H1 (cell line): ENCODE measurements around the gene TATDN2. TPM values are rescaled to one million over a fixed set of nuclear protein-coding genes. Genes with fewer than 3 reads are reported as not detected.

Experiments
- CTCF ChIA-PET: fragments of 300-600 bp; sonication (Branson Sonifier 250); formaldehyde crosslinking; loops from one replicate; lab custom pipeline; 2021; ENCODE audit not compliant: partially characterized antibody; lab: Charles Lee
- POLR2A ChIA-PET: fragments of 300-600 bp; sonication (Branson Sonifier 250); formaldehyde crosslinking; loops from one replicate; lab custom pipeline; 2021; ENCODE audit warnings: inconsistent platforms; ENCODE audit not compliant: partially characterized antibody; lab: Charles Lee
- DNase-seq, 2 experiments: peaks; one replicate each; pipeline versions ENCODE4 v3.0.0 to v3.0.0-alpha.2; 2010 to 2022; ENCODE audit warnings: low spot score in 2 of 2, low read depth in 1 of 2, mixed read lengths in 1 of 2
- FAIRE-seq: peaks from 2 replicates; lab custom pipeline; 2011; peaks lifted over from hg19 to GRCh38; lab: Jason Lieb, UNC
- H2AFZ ChIP-seq: 2 replicates; pipeline ENCODE4 v1.8.1; 2012; ENCODE audit warnings: low read length, inconsistent platforms
- H2AK5ac ChIP-seq: 2 replicates; pipeline ENCODE4 v1.6.1; 2013; ENCODE audit warnings: low read depth, low read length
- H2BK120ac ChIP-seq: replicated peaks from 2 replicates; pipeline ENCODE3; 2013; ENCODE audit warnings: low read depth, low read length, inconsistent platforms
- H2BK12ac ChIP-seq: 2 replicates; pipeline ENCODE4 v1.6.1; 2013; ENCODE audit warnings: low read depth, low read length
- H2BK15ac ChIP-seq: 2 replicates; pipeline ENCODE4 v1.6.1; 2013; ENCODE audit warnings: low read length
- H2BK20ac ChIP-seq: 2 replicates; pipeline ENCODE4 v1.6.1; 2013; ENCODE audit warnings: low read length
- H2BK5ac ChIP-seq: 2 replicates; pipeline ENCODE4 v1.6.1; 2013; ENCODE audit warnings: low read depth, low read length
- H3K14ac ChIP-seq: 2 replicates; pipeline ENCODE4 v1.6.1; 2013; ENCODE audit warnings: inconsistent platforms; ENCODE audit not compliant: insufficient read length
- H3K18ac ChIP-seq: 2 replicates; pipeline ENCODE4 v1.6.1; 2013; ENCODE audit warnings: low read length; ENCODE audit errors: extremely low read depth
- H3K23ac ChIP-seq: 2 replicates; pipeline ENCODE4 v1.6.1; 2013; ENCODE audit warnings: inconsistent platforms; ENCODE audit not compliant: insufficient read length
- H3K23me2 ChIP-seq: 2 replicates; pipeline ENCODE4 v1.6.1; 2013; ENCODE audit warnings: low read depth, low read length
- H3K27ac ChIP-seq: 2 replicates; pipeline ENCODE4 v1.6.1; 2011; ENCODE audit warnings: low read depth, low read length, inconsistent platforms
- H3K27me3 ChIP-seq, 4 experiments: replicated peaks in 1 of 4; 1 replicate in 1 of 4; 2 replicates in 3 of 4; pipeline versions ENCODE4 v1.6.1 to v1.8.1; 2011 to 2013; ENCODE audit warnings: low read length in 3 of 4, mild to moderate bottlenecking in 3 of 4, inconsistent platforms in 2 of 4, mixed read lengths in 2 of 4, moderate library complexity in 1 of 4; ENCODE audit not compliant: control insufficient read depth in 3 of 4, insufficient read depth in 3 of 4; ENCODE audit errors: extremely low read depth in 1 of 4
- H3K36me3 ChIP-seq, 4 experiments: 2 replicates each; pipeline versions ENCODE4 v1.6.1 to v1.8.1; 2011 to 2013; ENCODE audit warnings: mild to moderate bottlenecking in 4 of 4, low read length in 3 of 4, moderate library complexity in 2 of 4, control low read depth in 1 of 4, inconsistent platforms in 1 of 4; ENCODE audit not compliant: insufficient read depth in 4 of 4, control insufficient read depth in 2 of 4
- H3K4ac ChIP-seq: replicated peaks from 2 replicates; pipeline ENCODE3; 2013; ENCODE audit warnings: low read length, low read depth, mixed read lengths, inconsistent platforms; ENCODE audit not compliant: insufficient read length
- H3K4me1 ChIP-seq, 4 experiments: replicated peaks in 1 of 4; 1 replicate in 1 of 4; 2 replicates in 3 of 4; pipeline versions ENCODE4 v1.6.1 to v1.8.1; 2011 to 2013; ENCODE audit warnings: low read length in 3 of 4, inconsistent platforms in 2 of 4, mixed read lengths in 1 of 4; ENCODE audit not compliant: insufficient read depth in 4 of 4, control insufficient read depth in 3 of 4
- H3K4me2 ChIP-seq, 2 experiments: 2 replicates each; pipeline versions ENCODE4 v1.6.1 to v1.8.1; 2011 to 2013; ENCODE audit warnings: low read depth in 2 of 2, low read length in 2 of 2, control low read depth in 1 of 2, inconsistent platforms in 1 of 2, mild to moderate bottlenecking in 1 of 2; ENCODE audit not compliant: insufficient read depth in 1 of 2
- H3K4me3 ChIP-seq, 4 experiments: fragments of 200-600, 300-600 bp in 1 of 4; sonication (generic), shearing (Covaris generic), sonication (Bioruptor Twin) in 1 of 4; 2 replicates each; pipeline versions ENCODE4 v1.5.1 to v1.8.1; 2011 to 2016; ENCODE audit warnings: low read length in 4 of 4, low read depth in 3 of 4, control low read depth in 2 of 4, inconsistent platforms in 2 of 4, mild to moderate bottlenecking in 2 of 4, mixed read lengths in 1 of 4, moderate library complexity in 1 of 4; ENCODE audit not compliant: insufficient read depth in 2 of 4; ENCODE audit errors: extremely low read depth in 1 of 4
- H3K56ac ChIP-seq: replicated peaks from 2 replicates; pipeline ENCODE3; 2013; ENCODE audit warnings: low read depth, mild to moderate bottlenecking, mixed read lengths, low read length, inconsistent platforms; ENCODE audit not compliant: insufficient read length
- H3K79me1 ChIP-seq: 2 replicates; pipeline ENCODE4 v1.6.1; 2013; ENCODE audit warnings: low read depth, low read length, control low read depth
- H3K79me2 ChIP-seq, 2 experiments: 2 replicates each; pipeline versions ENCODE4 v1.6.1 to v1.8.1; 2012 to 2013; ENCODE audit warnings: low read length in 2 of 2, mild to moderate bottlenecking in 2 of 2, inconsistent platforms in 1 of 2; ENCODE audit not compliant: insufficient read depth in 2 of 2, control insufficient read depth in 1 of 2
- H3K9ac ChIP-seq, 4 experiments: replicated peaks in 1 of 4; 1 replicate in 1 of 4; 2 replicates in 3 of 4; pipeline versions ENCODE4 v1.6.1 to v1.8.1; 2011 to 2013; ENCODE audit warnings: low read depth in 3 of 4, low read length in 3 of 4, control low read depth in 2 of 4, mild to moderate bottlenecking in 2 of 4, moderate library complexity in 2 of 4, inconsistent platforms in 1 of 4; ENCODE audit errors: extremely low read depth in 1 of 4
- H3K9me3 ChIP-seq, 2 experiments: 2 replicates each; pipeline versions ENCODE4 v1.6.1 to v1.8.1; 2012 to 2013; ENCODE audit warnings: mild to moderate bottlenecking in 2 of 2, moderate library complexity in 2 of 2, control low read depth in 1 of 2, inconsistent platforms in 1 of 2, low read depth in 1 of 2, low read length in 1 of 2, mixed read lengths in 1 of 2; ENCODE audit not compliant: insufficient read depth in 2 of 2
- H4K20me1 ChIP-seq, 2 experiments: replicated peaks in 1 of 2; 2 replicates each; pipeline versions ENCODE3 to v1.8.1; 2011 to 2013; ENCODE audit warnings: inconsistent platforms in 2 of 2, low read length in 2 of 2, mild to moderate bottlenecking in 1 of 2; ENCODE audit not compliant: insufficient read depth in 2 of 2, control insufficient read depth in 1 of 2
- H4K5ac ChIP-seq: 2 replicates; pipeline ENCODE4 v1.6.1; 2013; ENCODE audit warnings: low read length, low read depth, mixed read lengths, inconsistent platforms; ENCODE audit not compliant: insufficient read length
- H4K8ac ChIP-seq: 2 replicates; pipeline ENCODE4 v1.8.0; 2013; ENCODE audit warnings: mild to moderate bottlenecking, moderate library complexity, low read length, inconsistent platforms; ENCODE audit not compliant: insufficient read depth; ENCODE audit errors: extremely low read depth
- H4K91ac ChIP-seq: replicated peaks from 2 replicates; pipeline ENCODE3; 2013; ENCODE audit warnings: low read length, mixed read lengths, inconsistent platforms; ENCODE audit not compliant: insufficient read length
- CBX5 ChIP-seq: fragments of 300-800, 300-1000 bp; sonication (generic); IDR thresholded peaks from 2 replicates; pipeline ENCODE4 v1.7.1; 2016; ENCODE audit warnings: antibody characterized with exemption, low read length, low read depth
- GTF2F1 ChIP-seq: IDR thresholded peaks from 2 replicates; pipeline ENCODE4 v1.6.1; 2012; ENCODE audit warnings: low read depth, low read length, improper control_type of control experiment, borderline replicate concordance
- HDAC2 ChIP-seq, 2 experiments: fragments of 300-600 bp in 1 of 2; sonication (generic) in 1 of 2; IDR thresholded peaks; 2 replicates each; pipeline ENCODE4 v1.6.1; 2011 to 2012; ENCODE audit warnings: low read depth in 2 of 2, low read length in 2 of 2, mild to moderate bottlenecking in 2 of 2, moderate library complexity in 2 of 2, borderline replicate concordance in 1 of 2, inconsistent platforms in 1 of 2
- RXRA ChIP-seq: IDR thresholded peaks from 2 replicates; pipeline ENCODE4 v1.6.1; 2011; ENCODE audit warnings: low read depth, mild to moderate bottlenecking, low read length, moderate library complexity; ENCODE audit not compliant: insufficient read depth
- TAF7 ChIP-seq: optimal IDR thresholded peaks from 2 replicates; pipeline ENCODE3; 2011; ENCODE audit warnings: low read depth, mild to moderate bottlenecking, inconsistent platforms, low read length, moderate library complexity, borderline replicate concordance
- WGBS, 2 experiments: shearing (Covaris generic) in 1 of 2; methylation state at CpG; one replicate each; pipeline versions ENCODE4 v1.1.6 to v1.1.7; 2013 to 2015; ENCODE audit warnings: low lambda C conversion rate in 2 of 2, mixed read lengths in 2 of 2, inconsistent platforms in 1 of 2, low coverage in 1 of 2, missing lambda C conversion rate in 1 of 2; ENCODE audit not compliant: insufficient replicate concordance in 2 of 2, insufficient coverage in 1 of 2, insufficient read length in 1 of 2; ENCODE audit errors: extremely low coverage in 1 of 2, missing lambda C conversion rate in 1 of 2; 5-methylcytosine and 5-hydroxymethylcytosine counted together
- polyA plus RNA-seq, 7 experiments: library from polyadenylated mRNA; depleted of rRNA in 3 of 7; stranded (reverse) in 5 of 7; unstranded in 2 of 7; fragments of >200 nt in 5 of 7; fragments of 200-250 nt in 2 of 7; gene quantifications; 1 replicate in 5 of 7; 2 replicates in 1 of 7; 4 replicates in 1 of 7; pipeline versions ENCODE4 v1.2.1 to v1.2.3, GENCODE V29; 2011 to 2013; ENCODE audit warnings: missing spikeins in 2 of 7, mixed read lengths in 2 of 7
- total RNA-seq: library from RNA; stranded (reverse); fragmentation: NEBNext Ultra II Directional; extraction: Animal tissue kit (Norgen Biotek cat#: 25700); gene quantifications from 2 replicates; pipeline ENCODE4 v1.2.1, GENCODE V29; 2021

The TATDN2 gene
- total and polyA plus RNA-seq, 2 of the 8 experiments (the other 6 are each of a cell fraction or from before 2014, with no cell fraction given): 12.1 to 34.8 TPM

GRCh38 chr3:10223676-10224639 lies 24.3 kb upstream of the TATDN2 start:
- 91% methylated on average over 10 of the region's 10 CpGs; no CpG with 5 or more reads in 1 of the 2 experiments for whole genome bisulfite sequencing, 2 experiments
- CTCF ChIA-PET: interaction anchor here (0.6 to 2.3 kb wide), 10 partner anchors 10 to 404 kb away, joined by 3 to 15 read pairs (median 4); no protein-coding TSS in a partner anchor

More at GRCh38 chr3:10223676-10224639, 24.3 kb upstream of the TATDN2 start:
- Histone ChIP-seq H3K9ac (no peak overlapping the region), H3K4me3 (no peak overlapping the region), H2BK5ac (no peak overlapping the region; the same call in 1 of the 2 replicates), H3K14ac (no peak overlapping the region), H2BK15ac (0 out of 2 replicates have a peak overlapping the region, but pooled peaks have one; percentile 81), H3K23me2 (peaks cover 3% of the 10 kb centered on the region; the same call in 1 of the 2 replicates), H3K36me3 (no peaks in the 10 kb centered on the region), H2BK12ac (peak overlapping the region; percentile 29; the same call in 1 of the 2 replicates), H3K27ac (no peak overlapping the region), H3K23ac (no peak overlapping the region), H3K4ac (no peak overlapping the region), H2AFZ (no peak overlapping the region), H3K79me2 (no peaks in the 10 kb centered on the region), H3K27me3 (no peaks in the 10 kb centered on the region), H2BK120ac (no peak overlapping the region), H4K8ac (no peak overlapping the region), H4K20me1 (no peaks in the 10 kb centered on the region), H3K18ac (no peak overlapping the region), H2AK5ac (no peak overlapping the region), H4K5ac (no peak overlapping the region), H4K91ac (no peak overlapping the region), H3K56ac (no peak overlapping the region), H3K79me1 (no peaks in the 10 kb centered on the region), H3K9me3 (no peaks in the 10 kb centered on the region), H2BK20ac (peak overlapping the region; percentile 32; the same call in 1 of the 2 replicates), H3K4me1 (peaks cover 2 to 15% (median 8%) of the 10 kb centered on the region in 4 experiments), H3K4me2 (no peak overlapping the region)
- POLR2A ChIA-PET: no interaction called here
- no peak for TF ChIP-seq HDAC2 (IDR thresholded peaks at IDR 0.05; ENCODE audit: borderline replicate concordance in 1 of 2, low read depth in 2 of 2, low read length in 2 of 2)
- no peak for TF ChIP-seq CBX5
- TF ChIP-seq RXRA: no peak
- no peak for TF ChIP-seq TAF7
- TF ChIP-seq GTF2F1: no peak
- DNase-seq (no peak), FAIRE-seq (no peak)
